Measurements from ENCODE around the gene GRID2.

DNA sequence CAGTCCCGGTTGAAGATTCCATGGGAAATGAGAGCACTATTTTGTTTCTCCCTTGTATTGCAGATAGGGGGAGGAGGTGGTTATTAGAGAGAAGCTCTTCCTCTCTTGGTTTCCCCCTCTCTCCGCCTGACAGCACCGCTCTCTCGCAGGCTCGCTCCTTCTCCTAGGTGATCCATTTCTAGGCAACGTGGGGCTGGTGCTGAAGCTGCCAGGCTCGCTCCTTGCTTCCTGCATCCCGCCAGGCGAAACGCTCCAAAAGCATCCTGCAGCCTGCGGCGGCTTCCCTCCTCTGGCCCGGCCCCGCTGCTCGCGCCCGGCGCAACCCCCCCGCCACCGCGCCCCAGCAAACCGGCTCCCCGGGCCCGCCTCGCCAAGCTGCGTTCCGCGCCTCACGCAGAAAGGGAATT is at the start of gene GRID2:
- TF ChIP-seq POLR2A (IDR thresholded peaks at IDR 0.05; ENCODE audit: low read depth, low read length) (no peak), TAF1 (IDR thresholded peaks at IDR 0.05; ENCODE audit: low read depth, low read length) (no peak)

Measured in GM12891 (cell line).